ENCODE data around the gene TPCN1.

The TPCN1 gene

GRCh38 chr12:113299619-113300237 lies 78.5 kb downstream of the TPCN1 start (continued):
- TF ChIP-seq ZSCAN4 (tag by site-specific recombination; IDR thresholded peaks at IDR 0.05): no peak
- no peak for TF ChIP-seq ZNF292 (tag by site-specific recombination; IDR thresholded peaks at IDR 0.05; ENCODE audit: borderline replicate concordance, low read depth)
- peak; percentile 40; the same call in 1 of the 2 replicates for TF ChIP-seq ZNF335 (tag by site-specific recombination; conservative IDR thresholded peaks at IDR 0.05)
- no peak for TF ChIP-seq ZSCAN16 (tag by site-specific recombination; IDR thresholded peaks at IDR 0.05)
- TF ChIP-seq ZNF843 (tag by site-specific recombination; IDR thresholded peaks at IDR 0.05): no peak
- TF ChIP-seq ZNF133 (tag by site-specific recombination; IDR thresholded peaks at IDR 0.05): no peak
- TF ChIP-seq ZNF555 (tag by site-specific recombination; conservative IDR thresholded peaks at IDR 0.05): no peak
- TF ChIP-seq TCF7L2 (IDR thresholded peaks at IDR 0.05; ENCODE audit: borderline replicate concordance, low read depth, low read length): no peak
- TF ChIP-seq ZNF416 (tag by site-specific recombination; IDR thresholded peaks at IDR 0.05): no peak
- no peak for TF ChIP-seq ZNF146 (tag by site-specific recombination; IDR thresholded peaks at IDR 0.05)
- TF ChIP-seq ZNF660 (tag by site-specific recombination; IDR thresholded peaks at IDR 0.05): no peak
- TF ChIP-seq ZFP37 (tag by site-specific recombination; IDR thresholded peaks at IDR 0.05): peak; percentile 58; the same call in 1 of the 2 replicates
- TF ChIP-seq SP3 (tag by site-specific recombination; IDR thresholded peaks at IDR 0.05): peak; percentile 47
- no peak for TF ChIP-seq PBX3 (CRISPR knock-in tag; IDR thresholded peaks at IDR 0.05)
- peak; percentile 95 for TF ChIP-seq ZBTB48 (tag by site-specific recombination; IDR thresholded peaks at IDR 0.05)
- TF ChIP-seq GLIS1 (tag by site-specific recombination; IDR thresholded peaks at IDR 0.05): peak; percentile 43; the same call in 1 of the 2 replicates
- no peak for TF ChIP-seq HIC1 (tag by site-specific recombination; IDR thresholded peaks at IDR 0.05)
- TF ChIP-seq ZBTB7A (tag by site-specific recombination; IDR thresholded peaks at IDR 0.05; ENCODE audit: low read depth): no peak
- no peak for TF ChIP-seq BCL6B (tag by site-specific recombination; IDR thresholded peaks at IDR 0.05)
- TF ChIP-seq ZBTB20 (tag by site-specific recombination; IDR thresholded peaks at IDR 0.05): no peak
- TF ChIP-seq SCRT2 (tag by site-specific recombination; IDR thresholded peaks at IDR 0.05): no peak
- TF ChIP-seq ZNF600 (tag by site-specific recombination; IDR thresholded peaks at IDR 0.05): peak; percentile 35; the same call in 1 of the 2 replicates

- POLR2A ChIA-PET: interaction anchor here (0.7 kb wide), 1 partner anchor 63 kb away, joined by 4 read pairs; no protein-coding TSS in a partner anchor
- Histone ChIP-seq H3K9me3 (ENCODE audit: control insufficient read depth, insufficient read depth, low read depth, low read length) (no peaks in the 10 kb centered on the region), H3K36me3 (ENCODE audit: control insufficient read depth in 2 of 2, insufficient read depth in 1 of 2, low read length in 2 of 2) (peaks cover 0 to 9% of the 10 kb centered on the region in 2 experiments; a peak in 1 of 3 replicates), H3K27ac (ENCODE audit: extremely low read depth, low read depth, low read length) (no peak overlapping the region), H3K4me3 (ENCODE audit: low read depth, low read length) (no peak overlapping the region), H3K4me1 (ENCODE audit: control insufficient read depth, insufficient read depth, low read length) (peaks cover 5% of the 10 kb centered on the region; the same call in 1 of the 2 replicates)
- CTCF ChIA-PET: interaction anchor here (0.6 to 1.5 kb wide), 2 partner anchors 10 to 13 kb away, joined by 3 to 8 read pairs; no protein-coding TSS in a partner anchor
- no peak for TF ChIP-seq ZNF48 (tag by site-specific recombination; IDR thresholded peaks at IDR 0.05)
Measured at GRCh38 chr12:113301811-113302210, 80.5 kb downstream of the TPCN1 start.

Data from HEK293 (cell line).